K562 (cell line): ENCODE measurements around the gene MDM1. TPM values are rescaled to one million over a fixed set of nuclear protein-coding genes. Genes with fewer than 3 reads are reported as not detected.

ENCODE experiments used
- CHAMP1 ChIP-seq: fragments of 450-650 bp; IDR thresholded peaks from 2 replicates; pipeline ENCODE4 v1.6.1; 2016; ENCODE audit warnings: mild to moderate bottlenecking
- CTCFL ChIP-seq: IDR thresholded peaks from 2 replicates; pipeline ENCODE4 v1.6.1; 2011; ENCODE audit warnings: borderline replicate concordance, low read depth, mild to moderate bottlenecking, moderate library complexity, low read length; ENCODE audit not compliant: insufficient read depth, poor library complexity, severe bottlenecking
- HMBOX1 ChIP-seq: sonication (generic); IDR thresholded peaks from 2 replicates; pipeline ENCODE4 v1.6.1; 2016
- ID3 ChIP-seq, 2 experiments: fragments of 250-450 bp in 1 of 2; fragments of 450-650 bp in 1 of 2; sonication (Bioruptor Pico) in 1 of 2; IDR thresholded peaks; 2 replicates each; pipeline versions ENCODE4 v1.6.1 to v1.8.0; 2016 to 2021; ENCODE audit warnings: mild to moderate bottlenecking in 2 of 2, moderate library complexity in 2 of 2, missing compliant biosample characterization in 1 of 2, missing genetic modification characterization in 1 of 2
- JUND ChIP-seq, 2 experiments: IDR thresholded peaks; 2 replicates in 1 of 2; 3 replicates in 1 of 2; pipeline ENCODE4 v1.6.1; 2011; ENCODE audit warnings: borderline replicate concordance in 2 of 2, low read depth in 2 of 2, low read length in 2 of 2, improper control_type of control experiment in 1 of 2, missing biosample characterization in 1 of 2, missing genetic modification characterization in 1 of 2, missing genetic modification reagents in 1 of 2
- MBD2 ChIP-seq: sonication (generic); IDR thresholded peaks from 2 replicates; pipeline ENCODE4 v1.6.1; 2016; ENCODE audit warnings: low read depth, borderline replicate concordance
- POLR3G ChIP-seq: IDR thresholded peaks from 2 replicates; pipeline ENCODE4 v1.6.1; 2011; ENCODE audit not compliant: insufficient read length, insufficient replicate concordance; ENCODE audit errors: extremely low read depth
- SMARCB1 ChIP-seq: IDR thresholded peaks from 2 replicates; pipeline ENCODE4 v1.6.1; 2011; ENCODE audit warnings: improper control_type of control experiment, low read depth; ENCODE audit not compliant: insufficient read length
- TGIF2 ChIP-seq: sonication (generic); formaldehyde crosslinking; IDR thresholded peaks from 2 replicates; pipeline ENCODE4 v1.8.1; 2022; ENCODE audit warnings: mild to moderate bottlenecking, missing genetic modification reagents, moderate library complexity
- XRCC5 ChIP-seq: fragments of 200-400 bp; formaldehyde crosslinking; IDR thresholded peaks from 2 replicates; pipeline ENCODE4 v1.6.1; 2017; ENCODE audit warnings: low read depth, mild to moderate bottlenecking, low read length
- ZNF695 ChIP-seq: fragments of 450-650 bp; formaldehyde crosslinking; IDR thresholded peaks from 2 replicates; pipeline ENCODE4 v1.4.0; 2020; ENCODE audit warnings: mild to moderate bottlenecking, moderate library complexity
- polyA plus RNA-seq, 8 experiments: library from polyadenylated mRNA; depleted of rRNA in 4 of 8; stranded (reverse) in 5 of 8; unstranded in 3 of 8; fragments of >200 nt; fragmentation: Nextera tagmentation in 2 of 8; fragmentation: Illumina TruSeq in 1 of 8; extraction: Ambion mirVana in 2 of 8; extraction: Trizol in 1 of 8; gene quantifications; 2 replicates each; pipeline versions ENCODE4 v1.2.1 to v1.2.3, GENCODE V29; 2011 to 2014; ENCODE audit warnings: inconsistent platforms in 1 of 8, missing spikeins in 1 of 8
- total RNA-seq, 7 experiments: library from RNA; depleted of rRNA in 6 of 7; stranded (reverse); fragments of >200 nt in 6 of 7; fragmentation: Illumina TruSeq in 2 of 7; extraction: Trizol in 2 of 7; gene quantifications; 2 replicates each; pipeline versions ENCODE4 v1.2.1 to v1.2.3, GENCODE V29; 2011 to 2021; ENCODE audit warnings: low replicate concordance in 1 of 7

The MDM1 gene
- total and polyA plus RNA-seq, 9 of the 15 experiments (the other 6 are each of a cell fraction or from before 2014, with no cell fraction given) = 7.5 to 16.8 (median 13.1) TPM

GRCh38 chr12:68370006-68370590, 37.9 kb upstream of the MDM1 start (continued):
- TF ChIP-seq HMBOX1 (peak; percentile 71; the same call in 1 of the 2 replicates), MBD2 (peak; percentile 46; the same call in 1 of the 2 replicates), CHAMP1 (no peak), XRCC5 (no peak), JUND (IDR thresholded peaks at IDR 0.05; ENCODE audit: borderline replicate concordance, low read depth, low read length) (peak; percentile 40; the same call in 1 of the 2 replicates), JUND (tag; IDR thresholded peaks at IDR 0.05; ENCODE audit: borderline replicate concordance, low read depth, low read length) (peak; percentile 46; the same call in 2 of the 3 replicates), ZNF695 (CRISPR knock-in tag) (0 out of 2 replicates have a peak, but pooled peaks have one; percentile 72), POLR3G (no peak), TGIF2 (CRISPR knock-in tag) (no peak), CTCFL (no peak), ID3 (CRISPR knock-in tag; IDR thresholded peaks at IDR 0.05) (no peak), ID3 (tag; IDR thresholded peaks at IDR 0.05) (peak; percentile 82; the same call in 1 of the 2 replicates), SMARCB1 (no peak)
